GM21717 (cell line): ENCODE results near the gene CDH18.
"Not testable (repeated sequence)": the region's sequence is repeated elsewhere in the genome, so short reads cannot be mapped to it uniquely, and the experiment has no call there.

Experiments used
- ATAC-seq: cut with Tn5 transposase; IDR thresholded peaks from one replicate; pipeline ENCODE4 v1.9.1; 2021; ENCODE audit warnings: mild to moderate bottlenecking, moderate library complexity; ENCODE audit not compliant: unreplicated experiment

The CDH18 gene

DNA sequence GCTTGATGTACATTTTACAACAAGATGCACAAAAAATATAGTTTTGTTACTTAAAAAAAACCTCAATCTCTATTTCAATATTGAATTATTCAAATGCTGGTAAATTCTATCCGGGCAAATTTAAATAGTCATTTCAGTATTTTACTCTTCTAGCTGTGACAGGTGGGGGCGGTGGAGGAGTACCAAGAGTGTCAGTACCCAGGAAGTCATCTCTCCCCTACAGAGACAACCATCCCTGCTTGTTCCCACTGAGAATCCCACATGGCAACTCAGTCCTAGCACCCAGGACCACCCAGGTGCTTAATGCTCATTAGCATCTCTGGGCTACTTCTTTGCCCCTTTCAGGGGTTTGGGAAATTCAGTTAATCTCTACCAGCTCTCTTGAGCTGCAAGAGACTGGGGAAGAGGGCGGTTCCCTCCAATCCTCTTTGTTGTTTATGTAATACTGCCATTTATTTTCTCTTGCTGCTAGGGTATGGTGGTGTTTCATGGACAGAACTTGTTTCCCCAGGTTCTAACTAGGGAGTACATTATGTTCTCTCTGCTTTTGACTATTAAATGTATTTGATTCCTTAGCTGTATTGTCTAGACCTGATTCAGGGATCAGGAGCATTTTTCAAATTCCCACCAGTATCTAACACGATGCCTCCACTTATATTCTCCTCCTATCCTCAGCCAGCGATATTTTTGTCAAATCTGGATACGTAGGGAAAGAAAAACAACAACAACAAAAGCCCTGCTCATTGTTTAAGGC, 122.5 kb downstream of the CDH18 start:
- ATAC-seq, result no peak

DNA sequence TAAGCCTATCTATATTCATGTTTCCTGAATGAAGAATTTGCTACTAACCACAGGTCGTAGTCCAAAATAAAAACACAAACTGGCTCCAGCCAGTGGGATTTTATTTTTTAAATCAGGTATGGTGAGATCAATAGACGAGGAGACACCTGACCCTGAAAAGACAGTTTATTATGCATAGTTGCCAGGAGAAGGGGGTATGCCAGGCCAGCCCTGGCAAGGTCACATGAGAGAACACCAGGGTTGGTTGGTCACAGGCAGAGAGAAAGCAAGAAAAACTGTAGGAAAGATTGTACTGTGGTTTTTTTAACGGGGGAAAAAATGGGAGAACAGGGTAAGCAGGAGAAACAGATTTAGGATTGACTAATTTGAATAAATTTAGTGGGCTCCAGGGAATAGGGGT, 125.3 kb downstream of the CDH18 start:
- ATAC-seq, result no peak

DNA sequence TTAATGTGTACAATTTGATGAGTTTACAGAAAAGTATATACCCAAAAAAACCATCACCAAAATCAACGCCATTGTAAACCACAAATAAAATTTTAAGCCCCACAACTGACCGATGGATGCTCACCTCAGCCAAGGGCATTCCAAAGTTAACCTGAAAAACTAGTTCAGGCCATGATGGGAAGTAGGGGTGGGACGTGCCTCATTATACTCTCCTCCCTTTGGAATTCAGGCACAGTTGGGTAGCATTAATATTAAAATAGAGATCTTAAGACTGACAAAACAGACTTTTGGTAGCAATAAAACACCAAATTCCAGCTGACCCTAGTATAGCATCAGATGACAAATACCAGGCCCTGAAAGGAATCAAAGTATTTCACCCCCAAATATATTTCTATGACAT, 129.0 kb downstream of the CDH18 start:
- no peak for ATAC-seq

DNA sequence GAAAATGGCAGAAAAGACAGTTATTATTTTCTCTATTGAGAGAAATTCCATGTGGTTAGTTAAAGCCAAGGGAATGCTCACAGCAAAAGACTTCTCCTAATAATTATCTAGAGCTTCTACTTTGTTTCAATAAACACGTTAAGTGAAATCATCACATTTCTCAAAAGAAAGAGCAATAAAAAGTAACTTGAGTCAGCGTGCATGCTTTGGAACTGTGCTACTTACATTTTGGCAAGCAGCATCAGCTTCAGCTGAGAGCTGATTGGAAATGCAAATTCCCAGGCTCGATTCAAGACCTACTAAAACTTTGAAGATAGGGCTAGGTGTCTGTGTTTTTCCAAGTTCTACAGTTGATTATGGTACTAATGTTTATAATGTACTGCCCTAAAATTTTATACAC, 132.1 kb downstream of the CDH18 start:
- ATAC-seq, result no peak

DNA sequence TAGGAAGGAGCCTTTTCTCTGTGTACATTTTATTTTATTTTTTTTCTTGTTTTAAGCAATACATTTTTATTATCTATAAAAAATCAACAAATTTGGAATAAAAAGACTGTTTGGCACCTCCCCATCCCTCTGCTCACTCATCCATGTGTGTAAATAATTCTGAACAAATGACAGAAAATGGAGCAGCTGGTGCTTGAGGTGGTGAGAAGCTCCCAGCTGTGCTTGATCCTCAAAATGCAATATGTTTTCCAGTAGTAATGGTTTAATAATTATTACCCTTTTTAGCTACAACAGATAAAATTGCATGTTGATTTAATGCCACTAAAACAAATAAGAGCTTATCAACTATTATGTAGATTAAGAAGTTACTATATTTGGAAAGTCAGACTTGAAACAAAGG, 132.5 kb downstream of the CDH18 start:
- ATAC-seq, result no peak

DNA sequence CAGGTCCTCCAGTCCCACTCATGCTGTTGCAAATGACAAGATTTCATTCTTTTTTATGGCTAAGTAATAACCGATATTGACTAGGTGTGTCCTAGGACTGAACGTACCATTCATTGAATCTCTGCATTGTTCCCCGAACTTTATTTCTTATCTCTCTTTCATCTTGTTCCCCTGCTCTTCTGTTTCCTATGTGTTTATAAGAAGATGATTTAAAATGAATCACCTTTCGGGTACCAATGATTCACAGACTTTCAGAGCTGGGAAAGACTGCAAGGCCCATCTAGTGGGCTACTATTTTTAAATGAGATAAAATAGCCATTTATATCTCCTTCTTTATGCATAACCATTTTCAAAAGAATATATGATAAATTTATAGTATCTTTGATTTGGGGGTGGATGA, 133.0 kb downstream of the CDH18 start:
- no peak for ATAC-seq

DNA sequence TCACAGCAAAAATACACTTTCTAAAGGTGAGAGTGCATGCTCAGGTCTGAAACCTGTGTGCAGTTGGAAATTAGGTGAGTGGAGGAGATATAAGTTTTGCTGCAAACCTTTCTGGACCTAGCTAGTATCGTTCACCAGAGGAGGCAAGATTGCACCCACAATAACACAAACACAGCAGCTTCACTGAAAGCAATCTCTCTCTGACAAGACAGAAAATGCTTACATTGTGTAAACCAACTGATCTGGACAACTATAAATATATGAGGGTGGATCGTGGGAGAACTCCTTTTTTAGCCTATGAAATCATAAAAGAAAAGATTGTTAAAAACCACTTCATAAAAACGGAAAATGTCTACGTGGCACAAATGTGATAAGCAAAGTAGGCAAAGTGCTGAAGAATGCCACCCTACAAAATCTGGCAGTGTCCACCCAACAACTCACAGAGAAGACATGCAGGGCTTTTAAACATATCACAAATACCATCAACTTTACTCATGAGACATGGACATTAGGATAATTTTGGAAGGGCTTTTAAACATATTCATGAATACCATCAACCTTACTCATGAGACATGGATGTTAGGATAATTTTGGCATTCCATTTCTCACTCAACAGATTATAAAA, 134.3 kb downstream of the CDH18 start:
- no peak for ATAC-seq

DNA sequence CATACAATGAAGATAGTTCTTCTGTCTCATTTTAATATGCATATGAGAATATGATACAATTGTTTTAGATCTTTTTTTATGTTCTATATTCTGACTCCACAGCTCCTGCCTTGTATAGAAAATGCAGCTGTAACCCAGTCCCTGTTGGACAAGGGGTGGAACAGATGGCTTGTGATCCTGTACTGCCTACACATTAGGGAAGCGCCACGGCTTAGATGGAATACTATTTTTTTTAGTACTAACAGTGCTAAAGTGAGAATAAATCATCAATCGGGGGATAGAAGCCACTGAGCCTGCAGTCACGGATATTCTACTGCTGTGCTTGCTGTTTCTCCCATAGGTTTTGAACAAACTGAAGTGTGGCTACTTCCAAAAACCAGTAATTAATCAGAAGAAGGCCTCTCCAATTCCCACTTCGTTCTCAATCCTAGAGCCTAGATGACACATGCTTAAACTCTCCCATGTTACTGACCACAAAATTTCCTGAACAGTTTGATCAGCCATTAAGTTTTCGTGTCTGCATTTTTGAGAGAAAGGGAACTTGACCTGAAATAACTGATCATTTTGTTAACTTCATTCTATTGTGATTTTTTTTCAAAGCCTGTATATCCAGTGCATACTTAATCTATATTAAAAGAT, 150.3 kb downstream of the CDH18 start:
- ATAC-seq, result no peak

DNA sequence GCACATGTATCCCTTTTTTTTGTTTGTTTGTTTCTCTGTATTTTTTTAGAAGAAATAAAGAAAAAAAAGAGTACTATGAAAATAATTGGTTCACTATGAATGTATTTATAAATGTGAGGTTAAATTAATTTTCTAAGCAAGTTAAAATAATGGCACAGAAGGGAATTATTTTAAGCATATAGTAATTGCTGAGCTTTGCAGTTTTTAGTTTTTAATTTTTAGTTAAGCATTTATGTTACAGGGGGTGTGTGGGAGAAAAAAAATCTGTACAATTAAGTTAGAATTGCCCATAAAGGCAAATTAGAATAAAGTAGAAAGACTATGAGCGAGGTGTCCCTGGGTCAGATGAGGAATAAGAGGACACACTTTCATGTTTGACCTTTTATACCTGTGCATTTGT, 152.6 kb downstream of the CDH18 start:
- ATAC-seq, result no peak

DNA sequence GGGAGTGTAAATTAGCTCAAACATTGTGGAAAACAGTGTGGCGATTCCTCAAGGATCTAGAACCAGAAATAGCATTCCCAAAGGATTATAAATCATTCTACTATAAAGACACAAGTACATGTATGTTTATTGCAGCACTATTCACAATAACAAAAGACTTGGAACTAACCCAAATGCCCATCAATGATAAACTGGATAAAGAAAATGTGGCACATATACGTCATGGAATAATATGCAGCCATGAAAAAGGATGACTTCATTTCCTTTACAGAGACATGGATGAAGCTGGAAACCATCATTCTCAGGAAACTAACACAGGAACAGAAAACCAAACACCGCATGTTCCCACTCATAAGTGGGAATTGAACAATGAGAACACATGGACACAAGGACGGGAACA, 175.3 kb downstream of the CDH18 start:
- not testable (repeated sequence) for ATAC-seq

DNA sequence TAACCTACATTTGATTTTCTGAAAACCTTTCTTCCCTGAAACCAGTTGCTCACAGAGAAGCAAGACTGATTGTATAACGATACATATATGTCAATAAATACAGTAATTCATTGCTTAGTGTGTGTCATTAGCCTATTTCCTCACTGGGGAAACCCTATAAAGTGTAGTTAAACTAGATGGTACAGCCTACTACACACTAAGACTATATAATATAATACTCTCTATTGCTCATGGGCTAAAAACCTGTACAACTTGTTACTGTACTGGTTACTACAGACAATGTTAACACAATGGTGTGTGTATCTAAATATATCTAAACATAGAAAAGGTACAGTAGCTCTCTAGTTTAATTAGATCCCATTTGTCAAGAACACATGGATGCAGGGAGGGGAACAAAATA, 181.2 kb downstream of the CDH18 start:
- no peak for ATAC-seq

DNA sequence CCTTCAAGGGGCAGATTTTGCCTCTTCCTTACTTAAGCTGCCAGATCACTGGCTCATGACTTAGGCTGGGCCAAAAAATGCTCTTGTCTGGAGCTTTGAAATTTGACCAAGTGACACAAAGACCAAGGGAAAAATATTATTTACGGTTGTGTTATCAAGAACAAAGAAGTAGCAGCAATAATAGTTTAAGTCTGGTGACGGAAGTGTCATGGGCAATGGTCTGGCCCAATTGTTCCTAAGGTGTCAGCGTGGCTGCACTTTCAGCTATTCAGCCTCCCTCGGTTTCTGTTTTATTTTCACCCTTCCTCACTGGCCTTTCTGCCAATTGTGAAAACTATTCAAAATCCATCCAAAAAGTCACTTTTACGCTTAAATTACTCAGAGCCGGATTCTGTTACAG, 185.3 kb downstream of the CDH18 start:
- ATAC-seq, result no peak

DNA sequence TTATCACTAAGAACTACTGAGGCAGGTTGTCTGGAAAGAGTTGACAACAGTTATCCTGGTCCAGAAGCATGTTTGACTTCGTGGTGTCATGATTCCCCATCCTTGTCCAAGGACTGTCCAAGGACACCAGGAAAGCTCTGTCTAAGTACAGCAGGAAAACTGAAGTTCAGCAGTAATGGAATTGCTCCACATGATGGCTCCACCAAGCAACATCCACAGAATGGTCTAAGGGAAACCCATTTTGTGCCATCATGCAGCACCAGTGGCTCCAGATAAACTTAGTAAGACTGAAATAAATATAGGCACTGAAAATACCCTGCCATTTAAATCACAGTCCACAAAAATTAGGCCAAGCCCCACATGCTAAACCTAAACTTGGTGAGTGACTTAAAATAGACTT, 192.8 kb downstream of the CDH18 start:
- ATAC-seq, result no peak

DNA sequence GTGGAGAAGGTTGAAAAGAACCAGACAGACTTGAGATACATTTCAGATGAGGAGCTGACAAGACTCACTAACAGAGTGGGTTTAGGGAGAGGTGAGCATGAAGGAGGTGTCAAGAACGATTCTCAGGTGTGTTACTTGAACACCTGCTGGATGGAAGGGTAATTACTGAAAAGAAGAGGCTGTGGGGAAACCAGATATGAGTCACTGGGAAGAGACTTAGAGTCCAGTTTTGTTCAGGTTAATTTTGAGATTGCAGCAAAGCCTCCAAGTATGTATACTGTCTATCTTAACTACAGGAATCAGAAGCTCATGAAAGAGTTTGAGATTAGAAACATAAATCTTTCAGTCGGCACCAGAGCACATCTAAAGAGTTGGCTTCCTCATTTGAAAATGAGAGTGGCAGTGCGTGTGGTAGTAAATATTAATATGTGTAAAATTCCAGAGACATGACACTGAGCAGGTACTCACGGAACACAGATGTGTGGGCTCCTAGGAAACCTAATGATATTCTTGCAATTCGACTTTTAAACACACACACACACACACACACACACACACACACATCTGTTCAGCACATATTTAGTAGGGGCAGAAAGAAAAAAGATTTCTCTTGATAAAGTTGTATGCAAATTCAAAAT, 197.1 kb downstream of the CDH18 start:
- ATAC-seq, result no peak

DNA sequence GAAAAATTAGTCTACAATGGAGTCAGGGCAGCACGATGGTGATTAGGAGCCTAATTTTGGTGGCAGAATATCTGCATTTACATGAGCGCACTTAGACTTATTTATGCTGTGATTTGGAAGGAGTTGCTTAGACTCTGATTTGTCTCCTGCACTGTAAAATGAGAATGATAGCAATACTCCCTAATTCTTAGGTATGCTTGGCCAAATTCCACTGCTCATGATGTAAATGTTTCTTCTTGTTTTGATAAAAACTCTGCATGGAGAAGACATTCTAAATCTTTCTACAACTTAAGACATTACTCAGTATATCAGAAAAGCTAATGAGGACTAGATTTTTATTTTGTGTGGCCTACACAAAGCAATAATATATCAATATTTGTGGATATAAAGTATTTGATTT, 205.4 kb downstream of the CDH18 start:
- no peak for ATAC-seq

DNA sequence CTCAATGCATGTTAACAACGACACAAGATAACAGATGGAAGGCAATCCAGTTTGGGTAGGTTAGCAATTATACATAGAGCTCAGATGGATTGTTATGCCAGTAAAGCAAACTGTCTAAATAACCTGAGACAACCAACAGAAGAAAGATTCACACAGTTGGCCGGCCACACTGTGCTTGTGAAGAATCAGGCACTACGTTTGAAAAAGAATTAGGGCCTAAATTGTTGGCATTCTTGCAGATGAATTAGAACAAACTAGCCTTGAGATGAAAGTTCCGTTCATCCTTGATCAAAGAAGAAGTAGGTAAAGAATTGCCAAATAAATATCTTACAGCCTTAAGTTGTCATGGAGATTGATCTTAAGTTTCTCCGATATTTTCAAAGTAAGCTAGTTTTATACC, 210.6 kb downstream of the CDH18 start:
- no peak for ATAC-seq

DNA sequence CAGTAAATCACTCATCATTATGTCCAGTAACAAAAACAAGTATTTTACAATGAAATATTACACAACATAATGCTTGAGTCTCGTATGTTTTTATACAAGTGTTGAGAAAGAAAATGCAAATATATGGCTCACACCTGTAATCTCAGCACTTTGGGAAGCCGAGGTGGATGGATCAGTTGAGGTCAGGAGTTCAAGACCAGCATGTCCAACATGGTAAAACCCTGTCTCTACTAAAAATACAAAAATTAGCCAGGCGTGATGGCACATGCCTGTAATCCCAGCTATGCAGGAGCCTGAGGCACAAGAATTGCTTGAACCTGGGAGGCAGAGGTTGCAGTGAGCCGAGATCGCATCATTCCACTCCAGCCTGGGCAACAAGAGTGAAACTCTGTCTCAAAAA, 211.1 kb downstream of the CDH18 start:
- ATAC-seq, result not testable (repeated sequence)

DNA sequence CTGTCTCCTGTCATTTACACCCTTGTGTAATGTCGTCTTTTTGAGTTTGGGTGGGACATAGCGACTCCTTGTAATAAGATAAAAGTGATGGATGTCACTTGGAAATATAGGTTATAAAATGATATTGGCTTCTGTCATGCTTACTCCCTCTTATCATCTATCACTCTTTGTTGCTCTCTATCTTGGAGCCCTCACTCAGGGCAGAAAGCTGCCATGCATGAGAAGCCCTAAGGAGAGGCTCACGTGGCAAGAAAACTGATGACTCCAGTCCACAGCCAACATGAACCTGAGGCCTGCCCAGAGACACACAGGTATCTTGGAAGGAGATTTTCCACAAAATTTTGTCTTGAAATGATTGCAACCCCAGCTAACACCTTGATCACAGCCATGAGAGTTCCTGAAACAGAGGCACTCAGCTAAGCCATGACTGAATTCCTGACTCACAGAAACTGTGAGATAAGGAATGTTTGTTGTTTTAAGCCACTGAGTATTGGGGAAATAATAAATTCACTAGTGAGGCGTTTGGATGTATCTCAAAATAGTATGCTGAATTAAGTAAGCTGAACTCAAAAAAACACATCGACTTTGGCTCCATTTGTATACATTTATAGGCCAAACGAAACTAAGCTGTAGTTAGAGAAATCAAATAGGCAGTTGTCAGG, 216.7 kb downstream of the CDH18 start:
- no peak for ATAC-seq

DNA sequence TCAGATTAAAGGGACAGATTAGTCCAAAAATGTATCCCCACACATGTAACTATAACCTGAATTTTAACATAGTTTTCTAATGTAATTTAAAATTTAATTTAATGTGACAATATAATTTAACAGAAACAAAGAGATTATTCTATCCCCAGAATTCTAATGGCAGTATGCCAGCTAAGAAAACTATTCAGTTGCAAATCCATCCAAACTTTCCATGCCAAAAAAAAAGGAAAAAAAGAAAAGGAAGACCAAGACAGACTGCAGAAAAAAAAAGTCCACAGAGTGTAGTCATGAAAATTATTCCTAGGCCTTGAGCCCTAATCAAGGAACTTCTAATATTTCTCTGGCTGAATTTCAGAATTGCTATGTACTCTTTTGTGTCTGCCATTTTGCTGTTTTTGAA, 217.6 kb downstream of the CDH18 start:
- ATAC-seq, result no peak

DNA sequence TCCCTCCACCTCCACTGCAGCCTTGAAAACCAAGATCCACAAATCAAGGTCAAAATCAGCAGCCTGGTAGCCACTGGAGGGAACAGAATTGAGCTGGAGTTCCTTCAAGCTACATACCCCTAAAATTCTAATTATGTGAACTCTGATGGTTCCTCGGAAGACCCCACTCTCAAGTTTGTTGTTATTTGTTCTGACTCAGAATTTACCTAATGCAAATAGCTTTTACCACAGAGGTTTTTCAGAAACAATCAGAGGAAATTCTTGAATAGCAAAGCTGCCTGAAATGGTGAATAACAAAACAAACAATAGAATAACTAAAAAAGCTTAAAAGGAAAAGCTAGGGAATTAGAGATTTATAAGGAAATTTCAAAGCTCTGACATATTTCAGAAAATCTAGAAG, 220.0 kb downstream of the CDH18 start:
- ATAC-seq, result no peak

DNA sequence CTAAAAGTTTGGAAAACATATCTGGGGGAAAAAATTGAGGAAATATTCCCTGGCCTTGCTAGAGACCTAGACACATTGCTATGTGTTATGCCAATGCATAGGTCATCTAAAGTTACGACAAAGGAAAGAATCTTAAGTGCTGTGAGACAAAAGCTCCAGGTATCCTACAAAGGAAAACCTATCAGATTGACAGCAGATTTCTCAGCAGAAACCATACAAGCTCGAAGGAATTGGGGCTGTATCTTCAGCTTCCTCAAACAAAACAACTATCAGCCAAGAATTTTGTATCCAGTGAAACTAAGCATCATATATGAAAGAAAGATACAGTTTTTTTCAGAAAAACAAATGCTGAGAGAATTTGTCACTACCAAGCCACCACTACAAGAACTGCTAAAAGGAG, 234.4 kb downstream of the CDH18 start:
- no peak for ATAC-seq
